ENCODE results near the gene ADGRA1.

DNA sequence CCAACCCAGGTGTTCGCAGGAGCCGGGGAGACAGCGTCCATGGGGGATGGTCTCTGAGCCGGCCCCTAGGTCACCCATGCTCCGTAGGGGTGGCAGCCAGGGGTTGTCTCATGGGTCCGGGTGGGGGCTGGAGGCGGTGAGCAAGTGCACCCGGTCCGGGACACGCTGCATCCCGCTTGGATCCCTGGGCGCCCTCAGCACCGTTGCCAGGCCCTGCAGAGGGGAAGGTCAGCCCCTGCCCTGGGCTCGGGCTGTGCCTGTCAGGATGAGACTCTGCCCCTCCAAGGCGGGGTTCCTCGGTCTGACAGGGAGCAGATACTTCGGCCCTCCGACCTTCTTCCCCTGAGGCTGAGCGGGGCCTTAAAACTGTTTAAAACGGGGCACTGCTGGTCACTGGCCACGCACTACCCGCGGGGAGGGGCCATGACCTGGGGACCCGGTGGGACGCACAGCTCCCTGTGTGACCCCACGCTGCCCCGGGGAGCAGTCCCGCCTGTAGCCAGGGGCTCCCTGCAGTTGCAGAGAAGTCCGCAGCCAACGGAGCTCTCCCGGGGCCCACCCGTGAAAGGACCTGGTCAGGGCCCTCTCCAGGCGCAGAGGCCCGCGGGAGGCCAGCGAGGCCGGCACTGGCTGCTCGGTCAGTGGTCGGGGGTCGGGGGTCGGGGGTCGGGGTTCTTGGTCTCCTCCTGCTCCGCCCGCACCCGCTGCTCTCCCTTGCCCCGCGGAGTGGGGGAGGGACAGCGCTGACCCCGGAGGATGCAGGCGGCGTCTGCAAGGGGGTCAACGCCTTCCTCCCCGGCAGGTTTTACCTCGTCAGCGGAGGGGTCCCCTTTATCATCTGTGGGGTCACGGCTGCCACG lies 38.9 kb downstream of the ADGRA1 start:
- TF ChIP-seq, protein P1, sequence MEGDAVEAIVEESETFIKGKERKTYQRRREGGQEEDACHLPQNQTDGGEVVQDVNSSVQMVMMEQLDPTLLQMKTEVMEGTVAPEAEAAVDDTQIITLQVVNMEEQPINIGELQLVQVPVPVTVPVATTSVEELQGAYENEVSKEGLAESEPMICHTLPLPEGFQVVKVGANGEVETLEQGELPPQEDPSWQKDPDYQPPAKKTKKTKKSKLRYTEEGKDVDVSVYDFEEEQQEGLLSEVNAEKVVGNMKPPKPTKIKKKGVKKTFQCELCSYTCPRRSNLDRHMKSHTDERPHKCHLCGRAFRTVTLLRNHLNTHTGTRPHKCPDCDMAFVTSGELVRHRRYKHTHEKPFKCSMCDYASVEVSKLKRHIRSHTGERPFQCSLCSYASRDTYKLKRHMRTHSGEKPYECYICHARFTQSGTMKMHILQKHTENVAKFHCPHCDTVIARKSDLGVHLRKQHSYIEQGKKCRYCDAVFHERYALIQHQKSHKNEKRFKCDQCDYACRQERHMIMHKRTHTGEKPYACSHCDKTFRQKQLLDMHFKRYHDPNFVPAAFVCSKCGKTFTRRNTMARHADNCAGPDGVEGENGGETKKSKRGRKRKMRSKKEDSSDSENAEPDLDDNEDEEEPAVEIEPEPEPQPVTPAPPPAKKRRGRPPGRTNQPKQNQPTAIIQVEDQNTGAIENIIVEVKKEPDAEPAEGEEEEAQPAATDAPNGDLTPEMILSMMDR (IDR thresholded peaks at IDR 0.05; ENCODE audit: low read length): no peak
- no peak for TF ChIP-seq EZH2 (IDR thresholded peaks at IDR 0.05; ENCODE audit: borderline replicate concordance, low read length)

Measured in OCI-LY1 (cell line).